Measurements from ENCODE around the gene UCHL3. TPM values are rescaled to one million over a fixed set of nuclear protein-coding genes. Genes with fewer than 3 reads are reported as not detected.

Gene UCHL3
- total and polyA plus RNA-seq, 5 donors, result 16.2 to 26.8 (median 16.8) TPM

GRCh38 chr13:75550159-75550567 lies 572 bp downstream of the UCHL3 start:
- ATAC-seq, result peak in 1 of 2 donors; percentile 11
- intact Hi-C loops (cut with DNase I), result no loop called here
- Histone ChIP-seq H3K27ac (ENCODE audit: low read length) (no peak overlapping the region), H3K27me3 (ENCODE audit: control insufficient read depth, insufficient read depth) (no peaks in the 10 kb centered on the region), H3K9me3 (ENCODE audit: control insufficient read depth, low read length) (no peaks in the 10 kb centered on the region), H3K4me3 (ENCODE audit: low read length) (peak overlapping the region; percentile 70), H3K4me1 (ENCODE audit: control insufficient read depth, insufficient read depth, low read length) (no peaks in the 10 kb centered on the region)
- peak in 1 of 3 donors; percentile 40 for DNase-seq
- WGBS, result 4% methylated on average over 10 of the region's 10 CpGs

GRCh38 chr13:75554464-75554863 lies 4.9 kb downstream of the UCHL3 start:
- ATAC-seq (no peak), DNase-seq (no peak)
- WGBS, result 96% methylated on average over 1 of the region's 1 CpG
- no peak overlapping the region for H3K27ac ChIP-seq (ENCODE audit: low read length)
- no peaks in the 10 kb centered on the region for H3K9me3 ChIP-seq (ENCODE audit: control insufficient read depth, low read length)
- intact Hi-C loops (cut with DNase I), result no loop called here
- no peak overlapping the region for H3K4me3 ChIP-seq (ENCODE audit: low read length)
- H3K27me3 ChIP-seq (ENCODE audit: control insufficient read depth, insufficient read depth), result no peaks in the 10 kb centered on the region
- no peaks in the 10 kb centered on the region for H3K4me1 ChIP-seq (ENCODE audit: control insufficient read depth, insufficient read depth, low read length)

GRCh38 chr13:75554981-75555380 lies 5.4 kb downstream of the UCHL3 start:
- 97% methylated on average over 3 of the region's 3 CpGs for WGBS
- DNase-seq, result no peak
- intact Hi-C loops (cut with DNase I), result no loop called here
- Histone ChIP-seq H3K27me3 (ENCODE audit: control insufficient read depth, insufficient read depth) (no peaks in the 10 kb centered on the region), H3K4me1 (ENCODE audit: control insufficient read depth, insufficient read depth, low read length) (no peaks in the 10 kb centered on the region), H3K4me3 (ENCODE audit: low read length) (no peak overlapping the region), H3K9me3 (ENCODE audit: control insufficient read depth, low read length) (no peaks in the 10 kb centered on the region), H3K27ac (ENCODE audit: low read length) (no peak overlapping the region)
- no peak for ATAC-seq

- Histone ChIP-seq H3K4me3 (ENCODE audit: low read length) (no peak overlapping the region), H3K27me3 (ENCODE audit: control insufficient read depth, insufficient read depth) (no peaks in the 10 kb centered on the region), H3K9me3 (ENCODE audit: control insufficient read depth, low read length) (no peaks in the 10 kb centered on the region), H3K4me1 (ENCODE audit: control insufficient read depth, insufficient read depth, low read length) (no peaks in the 10 kb centered on the region), H3K27ac (ENCODE audit: low read length) (no peak overlapping the region)
- DNase-seq, result no peak
- no peak for ATAC-seq
- intact Hi-C loops (cut with DNase I), result no loop called here
- WGBS, result 79% methylated on average over 1 of the region's 1 CpG
These were observed 6.2 kb downstream of the UCHL3 start for GRCh38 chr13:75555836-75556235.

GRCh38 chr13:75556961-75557360 lies 7.4 kb downstream of the UCHL3 start:
- no peak for ATAC-seq

GRCh38 chr13:75558145-75558840 lies 8.7 kb downstream of the UCHL3 start:
- ATAC-seq (peak in 1 of 2 donors; percentile 38), DNase-seq (no peak)

More at GRCh38 chr13:75556961-75557360, 7.4 kb downstream of the UCHL3 start:
- H3K9me3 ChIP-seq (ENCODE audit: control insufficient read depth, low read length), result no peaks in the 10 kb centered on the region
- no peak for DNase-seq
- H3K4me3 ChIP-seq (ENCODE audit: low read length), result no peak overlapping the region
- no peaks in the 10 kb centered on the region for H3K27me3 ChIP-seq (ENCODE audit: control insufficient read depth, insufficient read depth)
- no peaks in the 10 kb centered on the region for H3K4me1 ChIP-seq (ENCODE audit: control insufficient read depth, insufficient read depth, low read length)
- H3K27ac ChIP-seq (ENCODE audit: low read length), result no peak overlapping the region
- intact Hi-C loops (cut with DNase I), result no loop called here
- WGBS, result 93% methylated on average over 2 of the region's 2 CpGs

GRCh38 chr13:75566658-75567057 lies 17.1 kb downstream of the UCHL3 start:
- no peaks in the 10 kb centered on the region for H3K27me3 ChIP-seq (ENCODE audit: control insufficient read depth, insufficient read depth)
- H3K4me1 ChIP-seq (ENCODE audit: control insufficient read depth, insufficient read depth, low read length), result no peaks in the 10 kb centered on the region
- no peak for DNase-seq
- no peaks in the 10 kb centered on the region for H3K9me3 ChIP-seq (ENCODE audit: control insufficient read depth, low read length)
- no peak overlapping the region for H3K4me3 ChIP-seq (ENCODE audit: low read length)
- intact Hi-C loops (cut with DNase I), result no loop called here
- no peak for ATAC-seq
- H3K27ac ChIP-seq (ENCODE audit: low read length), result no peak overlapping the region

More at GRCh38 chr13:75558145-75558840, 8.7 kb downstream of the UCHL3 start:
- intact Hi-C loops (cut with DNase I), result no loop called here
- Histone ChIP-seq H3K9me3 (ENCODE audit: control insufficient read depth, low read length) (no peaks in the 10 kb centered on the region), H3K27me3 (ENCODE audit: control insufficient read depth, insufficient read depth) (no peaks in the 10 kb centered on the region), H3K4me1 (ENCODE audit: control insufficient read depth, insufficient read depth, low read length) (no peaks in the 10 kb centered on the region), H3K4me3 (ENCODE audit: low read length) (no peak overlapping the region), H3K27ac (ENCODE audit: low read length) (no peak overlapping the region)
- 50% methylated on average over 2 of the region's 2 CpGs for WGBS

- Histone ChIP-seq H3K27me3 (ENCODE audit: control insufficient read depth, insufficient read depth) (no peaks in the 10 kb centered on the region), H3K4me3 (ENCODE audit: low read length) (no peak overlapping the region), H3K27ac (ENCODE audit: low read length) (no peak overlapping the region), H3K4me1 (ENCODE audit: control insufficient read depth, insufficient read depth, low read length) (no peaks in the 10 kb centered on the region), H3K9me3 (ENCODE audit: control insufficient read depth, low read length) (no peaks in the 10 kb centered on the region)
- intact Hi-C loops (cut with DNase I), result no loop called here
- 86% methylated on average over 1 of the region's 1 CpG for WGBS
- no peak for DNase-seq
- no peak for ATAC-seq
These were observed 20.0 kb downstream of the UCHL3 start for GRCh38 chr13:75569576-75569975.

- intact Hi-C loops (cut with DNase I), result no loop called here
- ATAC-seq, result no peak
- no peaks in the 10 kb centered on the region for H3K4me1 ChIP-seq (ENCODE audit: control insufficient read depth, insufficient read depth, low read length)
- no peaks in the 10 kb centered on the region for H3K9me3 ChIP-seq (ENCODE audit: control insufficient read depth, low read length)
- no peak for DNase-seq
- H3K27me3 ChIP-seq (ENCODE audit: control insufficient read depth, insufficient read depth), result no peaks in the 10 kb centered on the region
- 79% methylated on average over 3 of the region's 3 CpGs for WGBS
- no peak overlapping the region for H3K4me3 ChIP-seq (ENCODE audit: low read length)
- no peak overlapping the region for H3K27ac ChIP-seq (ENCODE audit: low read length)
These were observed 29.9 kb downstream of the UCHL3 start for GRCh38 chr13:75579529-75579928.

GRCh38 chr13:75581874-75582640 lies 32.5 kb downstream of the UCHL3 start:
- ATAC-seq, result no peak
- intact Hi-C loops (cut with DNase I), result no loop called here
- no peak for DNase-seq
- Histone ChIP-seq H3K4me3 (ENCODE audit: low read length) (no peak overlapping the region), H3K27me3 (ENCODE audit: control insufficient read depth, insufficient read depth) (no peaks in the 10 kb centered on the region), H3K27ac (ENCODE audit: low read length) (no peak overlapping the region), H3K4me1 (ENCODE audit: control insufficient read depth, insufficient read depth, low read length) (no peaks in the 10 kb centered on the region), H3K9me3 (ENCODE audit: control insufficient read depth, low read length) (no peaks in the 10 kb centered on the region)
- WGBS, result 83% methylated on average over 2 of the region's 2 CpGs

- no peak for ATAC-seq
- intact Hi-C loops (cut with DNase I), result no loop called here
These were observed 33.5 kb downstream of the UCHL3 start for GRCh38 chr13:75583091-75583490.

More at GRCh38 chr13:75583091-75583490, 33.5 kb downstream of the UCHL3 start:
- Histone ChIP-seq H3K4me1 (ENCODE audit: control insufficient read depth, insufficient read depth, low read length) (no peaks in the 10 kb centered on the region), H3K27ac (ENCODE audit: low read length) (no peak overlapping the region), H3K4me3 (ENCODE audit: low read length) (no peak overlapping the region), H3K9me3 (ENCODE audit: control insufficient read depth, low read length) (no peaks in the 10 kb centered on the region), H3K27me3 (ENCODE audit: control insufficient read depth, insufficient read depth) (no peaks in the 10 kb centered on the region)
- no peak for DNase-seq
